ENCODE measurements around the gene ALK. TPM values are rescaled to one million over a fixed set of nuclear protein-coding genes. Genes with fewer than 3 reads are reported as not detected.

The ALK gene
- total and polyA plus RNA-seq, 2 donors (not counting 1 experiment from before 2014, with no cell fraction given), result not detected

DNA sequence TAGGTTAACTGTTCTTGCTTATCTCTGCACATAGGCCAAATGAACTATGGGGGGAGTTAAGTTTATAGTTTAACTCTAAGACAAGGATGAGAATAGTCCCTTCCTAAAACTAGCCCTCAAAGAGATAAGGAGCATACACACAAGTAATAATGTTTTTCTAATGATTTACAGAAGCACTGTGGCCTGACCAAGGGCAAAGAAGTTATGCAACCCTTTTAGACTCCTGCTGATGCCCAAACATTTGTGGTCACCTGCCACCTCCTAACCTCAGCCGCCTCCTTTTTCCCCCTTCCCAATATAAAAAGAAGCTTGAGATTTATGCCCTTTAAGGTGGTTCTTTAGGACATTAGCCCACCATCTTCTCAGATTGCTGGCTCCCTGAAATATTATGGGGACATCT lies 357.7 kb downstream of the ALK start:
- no CpG with 5 or more reads among the region's 1 CpG for WGBS (ENCODE audit: insufficient coverage)
- H3K4me1 Mint-ChIP-seq, result no peaks in the 10 kb centered on the region
- Histone ChIP-seq H3K9me3 (ENCODE audit: control extremely low read depth in 1 of 3, control insufficient read depth in 2 of 3, insufficient read depth in 1 of 3, low read length in 2 of 3) (no peaks in the 10 kb centered on the region), H4K20me1 (ENCODE audit: control insufficient read depth, insufficient read depth, low read length, poor library complexity, severe bottlenecking) (no peaks in the 10 kb centered on the region), H3K27me3 (replicated peaks in 1 of 4; ENCODE audit: control extremely low read depth in 1 of 4, control insufficient read depth in 3 of 4, insufficient read depth in 4 of 4, low read length in 3 of 4) (no peaks in the 10 kb centered on the region), H2AFZ (ENCODE audit: insufficient read depth, low read depth, low read length, poor library complexity, severe bottlenecking) (no peak overlapping the region), H3K4me1 (ENCODE audit: control insufficient read depth in 2 of 2, insufficient read depth in 2 of 2, low read length in 2 of 2) (no peaks in the 10 kb centered on the region), H3K4me2 (replicated peaks; ENCODE audit: low read depth, low read length, poor library complexity, severe bottlenecking) (no peak overlapping the region), H3K4me3 (ENCODE audit: control extremely low read depth in 1 of 5, extremely low read depth in 1 of 5, insufficient read depth in 1 of 5, low read depth in 2 of 5, low read length in 4 of 5) (no peak overlapping the region), H3K79me2 (ENCODE audit: control insufficient read depth, insufficient read depth, low read length) (no peaks in the 10 kb centered on the region), H3K36me3 (replicated peaks in 1 of 2; ENCODE audit: control extremely low read depth in 1 of 2, control insufficient read depth in 1 of 2, extremely low read depth in 1 of 2, insufficient read depth in 2 of 2, low read length in 1 of 2) (no peaks in the 10 kb centered on the region), H3K27ac (ENCODE audit: low read length in 2 of 2) (no peak overlapping the region), H3K9ac (ENCODE audit: low read length) (no peak overlapping the region)
- CTCF ChIA-PET, result no interaction called here
- TF ChIP-seq EZH2 (IDR thresholded peaks at IDR 0.05; ENCODE audit: borderline replicate concordance, insufficient read depth, low read depth, low read length, poor library complexity, severe bottlenecking), result no peak
- no peak for TF ChIP-seq CTCF (IDR thresholded peaks at IDR 0.05)
- intact Hi-C loops (cut with micrococcal nuclease), result no loop called here
- H3K9me3 Mint-ChIP-seq (ENCODE audit: insufficient read depth), result no peaks in the 10 kb centered on the region
- POLR2A ChIA-PET, result no interaction called here
- H3K27me3 Mint-ChIP-seq, result peaks cover 4% of the 10 kb centered on the region
- DNase-seq, result no peak
- no peak overlapping the region for H3K4me3 Mint-ChIP-seq
- no peak overlapping the region for H3K27ac Mint-ChIP-seq
- no peak for ATAC-seq (ENCODE audit: low read depth)

- H3K27ac Mint-ChIP-seq, result no peak overlapping the region
- ChIA-PET CTCF (no interaction called here), POLR2A (no interaction called here)
- H3K9me3 Mint-ChIP-seq (ENCODE audit: insufficient read depth), result no peaks in the 10 kb centered on the region
- Histone ChIP-seq H4K20me1 (ENCODE audit: control insufficient read depth, insufficient read depth, low read length, poor library complexity, severe bottlenecking) (no peaks in the 10 kb centered on the region), H3K4me3 (ENCODE audit: control extremely low read depth in 1 of 5, extremely low read depth in 1 of 5, insufficient read depth in 1 of 5, low read depth in 2 of 5, low read length in 4 of 5) (no peak overlapping the region), H3K36me3 (replicated peaks in 1 of 2; ENCODE audit: control extremely low read depth in 1 of 2, control insufficient read depth in 1 of 2, extremely low read depth in 1 of 2, insufficient read depth in 2 of 2, low read length in 1 of 2) (no peaks in the 10 kb centered on the region), H3K4me1 (ENCODE audit: control insufficient read depth in 2 of 2, insufficient read depth in 2 of 2, low read length in 2 of 2) (no peaks in the 10 kb centered on the region), H3K27me3 (replicated peaks in 1 of 4; ENCODE audit: control extremely low read depth in 1 of 4, control insufficient read depth in 3 of 4, insufficient read depth in 4 of 4, low read length in 3 of 4) (no peaks in the 10 kb centered on the region), H3K27ac (ENCODE audit: low read length in 2 of 2) (no peak overlapping the region), H3K4me2 (replicated peaks; ENCODE audit: low read depth, low read length, poor library complexity, severe bottlenecking) (no peak overlapping the region), H3K9ac (ENCODE audit: low read length) (no peak overlapping the region), H2AFZ (ENCODE audit: insufficient read depth, low read depth, low read length, poor library complexity, severe bottlenecking) (no peak overlapping the region), H3K9me3 (ENCODE audit: control extremely low read depth in 1 of 3, control insufficient read depth in 2 of 3, insufficient read depth in 1 of 3, low read length in 2 of 3) (no peaks in the 10 kb centered on the region), H3K79me2 (ENCODE audit: control insufficient read depth, insufficient read depth, low read length) (no peaks in the 10 kb centered on the region)
- TF ChIP-seq CTCF (IDR thresholded peaks at IDR 0.05) (no peak), EZH2 (IDR thresholded peaks at IDR 0.05; ENCODE audit: borderline replicate concordance, insufficient read depth, low read depth, low read length, poor library complexity, severe bottlenecking) (no peak)
- peaks cover 4% of the 10 kb centered on the region for H3K27me3 Mint-ChIP-seq
- 100% methylated on average over 1 of the region's 2 CpGs for WGBS (ENCODE audit: insufficient coverage)
- intact Hi-C loops (cut with micrococcal nuclease), result no loop called here
- no peak overlapping the region for H3K4me3 Mint-ChIP-seq
- ATAC-seq (ENCODE audit: low read depth) (no peak), DNase-seq (no peak)
- H3K4me1 Mint-ChIP-seq, result no peaks in the 10 kb centered on the region
Measured at GRCh38 chr2:29562896-29563295, 358.5 kb downstream of the ALK start.
